HG02610 (cell line): ENCODE measurements around the gene RFC2.

Experiments
- ATAC-seq: cut with Tn5 transposase; IDR thresholded peaks from one replicate; pipeline ENCODE4 v1.9.1; 2021; ENCODE audit warnings: mild to moderate bottlenecking, moderate library complexity; ENCODE audit not compliant: unreplicated experiment

Gene RFC2

DNA sequence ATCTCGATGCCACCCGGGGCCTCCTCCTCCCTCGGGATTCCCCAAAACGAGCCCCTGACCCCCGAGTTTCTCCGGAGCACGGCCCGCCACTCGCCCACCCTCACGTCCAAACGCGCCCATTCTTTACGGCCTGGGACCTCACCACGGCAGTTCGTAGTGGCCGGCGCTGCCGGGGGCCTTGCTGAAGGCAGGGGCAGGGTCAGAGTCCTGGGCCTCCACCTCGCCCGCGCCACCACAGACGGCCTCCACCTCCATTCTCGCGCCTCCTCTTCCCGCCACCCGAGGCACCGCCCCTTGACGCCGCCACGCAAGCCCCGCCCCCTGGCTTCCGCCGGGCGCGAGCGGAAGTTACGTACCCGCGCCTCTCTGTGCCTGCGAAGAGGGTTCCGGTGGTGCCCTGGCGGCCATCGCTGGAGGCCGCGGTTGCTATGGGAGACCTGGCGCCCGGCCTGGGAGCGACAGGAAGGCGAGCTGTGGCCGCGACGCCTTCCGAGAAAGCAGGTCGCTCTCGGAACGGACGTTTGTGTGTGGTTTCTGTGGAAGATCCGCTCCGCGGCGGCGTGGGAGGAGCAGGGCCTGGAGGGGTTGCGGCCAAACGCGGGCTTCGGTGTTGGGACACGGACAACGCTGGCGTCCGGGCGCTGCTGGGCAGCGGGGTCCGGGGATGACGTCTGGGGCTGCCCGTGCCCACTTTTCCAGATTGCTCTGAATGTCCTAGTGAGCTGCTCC lies at the start of gene RFC2:
Gene RFC2, minus strand, starts transcription at position 271 of the 729 bp plus-strand sequence. Its CDS starts 16 bp downstream, at position 255.
- peak; percentile 96 for ATAC-seq

DNA sequence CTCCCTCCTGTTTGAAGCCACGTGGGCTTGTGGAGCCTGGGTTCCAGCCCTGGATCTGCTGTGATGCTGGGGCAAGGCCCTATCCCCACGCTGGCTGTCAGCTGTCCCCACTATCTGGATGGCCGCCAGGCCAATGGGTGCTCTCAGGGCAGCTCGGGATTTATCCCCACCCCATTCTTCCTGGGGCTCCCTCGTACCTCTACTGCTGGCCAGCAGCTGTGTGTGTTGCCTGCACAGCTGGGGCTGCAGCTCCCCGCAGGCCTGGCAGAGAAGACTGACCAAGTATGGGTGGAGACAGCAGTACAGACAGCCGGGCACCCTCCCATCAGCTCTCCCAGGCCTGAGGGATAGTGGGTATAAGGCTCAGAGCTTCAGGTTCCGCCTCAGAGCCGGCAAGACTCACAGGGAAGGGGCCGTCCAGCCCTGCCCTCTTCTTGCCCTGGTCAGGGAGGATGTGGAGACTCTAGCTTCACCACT lies 48.6 kb upstream of the RFC2 start:
- no peak for ATAC-seq

DNA sequence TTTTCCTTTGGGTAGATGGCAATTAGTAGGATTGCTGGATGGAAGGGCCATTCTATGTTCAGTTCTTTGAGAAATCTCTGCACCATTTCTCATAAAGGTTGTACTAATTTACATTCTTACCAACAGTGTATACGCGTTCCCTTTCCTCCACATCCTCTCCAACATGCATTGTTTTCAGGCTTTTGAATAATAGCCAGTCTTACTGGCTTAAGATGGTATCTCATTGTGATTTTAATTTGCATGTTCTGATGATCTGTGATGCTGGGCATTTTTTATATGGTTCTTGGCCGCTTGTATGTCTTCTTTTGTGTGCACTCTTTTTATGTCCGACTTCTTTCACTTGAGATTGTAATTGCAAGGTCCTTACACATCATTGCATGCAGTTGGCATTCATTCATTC lies 46.7 kb upstream of the RFC2 start:
- no peak for ATAC-seq

DNA sequence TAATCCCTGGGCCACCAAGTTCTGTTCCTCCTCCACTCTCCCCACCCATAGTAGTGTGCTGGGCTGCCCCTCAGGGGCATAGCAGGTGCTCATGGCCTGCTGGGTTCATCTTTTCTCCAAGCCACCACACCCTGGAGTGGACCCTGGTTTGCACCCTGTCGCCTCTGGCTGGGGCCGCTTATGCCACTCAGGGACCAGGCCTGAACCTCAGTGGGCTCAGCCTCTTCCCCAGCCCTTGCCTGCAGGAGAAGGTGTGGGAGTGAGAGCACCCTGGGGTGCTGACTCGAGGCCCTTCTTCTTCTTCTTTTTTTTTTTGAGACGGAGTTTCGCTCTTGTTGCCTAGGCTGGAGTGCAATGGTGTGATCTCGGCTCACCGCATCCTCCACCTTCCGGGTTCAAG lies 45.2 kb upstream of the RFC2 start:
- no peak for ATAC-seq

DNA sequence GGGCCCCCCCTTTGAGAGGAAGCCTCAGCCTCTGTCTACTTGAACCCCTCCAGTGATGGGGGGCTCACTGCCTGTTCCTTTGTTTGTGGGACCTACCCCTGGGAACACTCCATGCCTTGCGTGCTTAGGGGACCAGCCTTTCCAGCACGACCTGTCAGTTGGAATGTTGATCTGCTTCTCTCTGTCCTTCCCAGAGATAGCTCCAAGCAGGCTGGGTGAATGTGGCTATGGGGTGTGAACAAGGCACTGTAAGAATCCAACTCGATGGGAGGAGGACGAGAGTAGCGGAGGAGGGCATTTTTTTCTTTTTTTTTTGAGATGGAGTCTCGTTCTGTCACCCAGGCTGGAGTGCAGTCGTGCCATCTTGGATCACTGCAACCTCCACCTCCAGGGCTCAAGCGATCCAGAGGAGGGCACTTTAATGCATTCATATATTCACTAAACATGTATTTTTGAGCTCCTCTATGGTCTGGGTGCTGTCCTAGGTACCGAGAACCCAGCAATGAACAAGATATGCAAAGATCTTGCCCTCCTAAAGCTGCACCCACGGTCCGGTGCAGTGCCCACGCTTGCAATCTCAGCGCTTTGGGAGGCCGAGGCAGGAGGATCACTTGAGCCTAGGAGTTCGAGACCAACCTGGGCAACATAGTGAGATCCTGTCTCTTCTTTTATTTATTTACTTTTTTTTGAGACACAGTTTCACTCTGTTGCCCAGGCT lies 43.5 kb upstream of the RFC2 start:
- ATAC-seq: no peak

DNA sequence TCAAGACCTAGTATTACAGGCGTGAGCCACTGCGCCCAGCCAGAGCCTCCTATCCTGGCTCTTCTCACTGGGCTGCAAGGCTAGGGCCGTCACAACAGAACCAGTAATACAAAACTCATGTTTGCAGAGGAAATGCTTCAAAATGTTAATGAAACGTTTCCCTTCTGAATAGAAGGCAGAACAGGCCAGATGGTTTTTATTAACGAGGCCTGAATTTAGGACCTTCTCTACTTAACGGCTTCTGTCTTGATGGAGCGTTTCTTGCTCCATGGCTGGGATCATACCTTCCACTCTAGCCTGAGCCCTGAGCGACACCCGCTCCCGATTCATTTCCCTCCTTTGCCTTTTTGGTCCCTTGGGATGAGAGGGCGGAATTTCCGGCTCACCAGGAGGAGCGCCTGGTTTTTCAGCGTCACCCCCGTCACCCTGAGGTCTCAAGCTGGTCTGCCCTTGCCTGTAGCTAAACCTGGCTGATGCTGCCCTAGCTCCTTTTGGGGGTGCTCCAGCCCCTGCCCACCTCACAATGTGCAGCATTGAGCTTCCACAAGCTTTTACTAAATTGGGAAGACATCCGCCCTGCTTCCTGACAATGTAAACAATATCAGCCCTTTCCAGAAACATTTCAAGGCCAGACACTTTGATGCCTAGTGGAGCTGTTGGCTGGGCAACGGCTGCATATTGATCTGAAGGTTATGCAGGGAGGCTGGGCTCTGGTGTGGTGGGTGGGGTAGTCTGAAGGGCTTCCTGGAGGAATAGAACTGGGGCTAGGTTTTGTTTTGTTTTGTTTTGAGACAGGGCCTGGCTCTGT lies 40.2 kb upstream of the RFC2 start:
- ATAC-seq: no peak

DNA sequence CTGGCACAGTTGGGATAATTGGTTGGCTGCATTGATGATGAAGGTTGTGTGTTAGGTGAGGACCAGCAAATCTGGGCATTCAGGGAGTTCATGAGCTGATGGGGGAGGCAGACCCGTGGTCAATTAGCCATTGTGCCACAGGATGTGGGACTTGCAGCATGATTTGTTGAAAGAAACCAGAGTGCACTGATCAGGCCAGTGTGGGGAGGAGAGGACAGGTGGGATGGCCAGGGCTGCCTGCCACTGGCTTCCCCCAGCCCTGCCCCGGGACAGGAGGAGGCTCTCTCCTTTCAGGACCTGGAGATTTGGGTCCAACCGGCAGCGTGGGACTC lies 39.3 kb upstream of the RFC2 start:
- no peak for ATAC-seq

DNA sequence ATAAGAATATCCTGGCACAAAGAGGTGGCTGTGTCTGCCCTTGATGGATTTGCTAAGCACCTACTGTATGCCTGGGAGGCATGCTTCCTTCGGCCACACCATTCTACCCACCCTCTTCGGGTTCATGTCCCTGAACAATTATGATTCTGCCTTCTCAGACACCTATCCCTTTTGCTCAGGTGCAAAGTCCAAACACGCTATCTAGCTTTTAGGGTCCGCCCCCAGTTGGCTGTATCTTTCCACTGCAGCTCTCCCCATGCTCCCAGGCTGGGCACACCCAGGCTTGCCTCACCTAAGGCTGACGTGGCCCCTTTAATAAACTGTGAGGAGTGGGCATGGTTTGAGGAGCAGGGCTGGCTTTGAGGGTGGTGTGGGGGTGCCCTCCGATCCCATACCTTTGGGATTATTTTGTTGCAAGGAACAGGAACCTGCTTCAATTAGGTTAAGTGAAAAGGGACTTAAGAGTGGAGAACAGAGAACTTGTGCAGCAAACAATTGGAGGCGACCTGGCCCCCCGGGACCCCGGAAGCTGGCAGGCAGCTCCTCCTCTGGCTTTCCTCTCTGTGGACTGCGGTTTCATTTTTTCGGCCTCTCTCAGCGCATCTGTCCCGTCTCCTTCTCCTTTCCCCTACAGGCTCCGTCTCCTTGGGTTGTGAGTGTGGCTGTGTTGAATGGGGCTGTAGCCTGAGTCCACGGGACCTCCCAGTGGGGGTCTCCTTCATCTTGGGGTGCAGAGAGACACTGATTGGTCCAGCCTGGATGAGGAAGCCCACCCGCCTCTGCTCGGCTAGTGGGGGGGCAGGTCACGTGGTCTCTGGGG lies 38.8 kb upstream of the RFC2 start:
- no peak for ATAC-seq

DNA sequence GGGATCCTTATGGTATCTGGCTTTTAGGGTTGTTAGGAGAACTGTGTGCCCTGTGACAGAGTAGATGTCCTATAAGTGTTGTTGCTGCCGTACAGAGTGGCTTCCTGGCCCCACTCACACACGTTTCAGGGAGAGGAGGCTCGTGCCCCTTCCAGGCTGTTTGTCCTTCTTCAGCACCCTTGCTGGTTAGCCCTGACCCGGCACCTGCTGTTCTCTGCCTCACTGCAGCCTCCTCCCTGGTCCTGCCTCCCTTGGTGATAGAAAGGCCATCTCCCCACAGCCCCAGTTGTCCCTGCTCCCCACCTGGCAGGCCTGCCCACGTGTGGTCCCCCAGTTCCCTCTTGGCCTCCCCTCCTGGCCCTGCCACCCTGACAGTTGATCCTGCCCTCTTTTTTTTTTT lies 37.3 kb upstream of the RFC2 start:
- ATAC-seq: no peak

DNA sequence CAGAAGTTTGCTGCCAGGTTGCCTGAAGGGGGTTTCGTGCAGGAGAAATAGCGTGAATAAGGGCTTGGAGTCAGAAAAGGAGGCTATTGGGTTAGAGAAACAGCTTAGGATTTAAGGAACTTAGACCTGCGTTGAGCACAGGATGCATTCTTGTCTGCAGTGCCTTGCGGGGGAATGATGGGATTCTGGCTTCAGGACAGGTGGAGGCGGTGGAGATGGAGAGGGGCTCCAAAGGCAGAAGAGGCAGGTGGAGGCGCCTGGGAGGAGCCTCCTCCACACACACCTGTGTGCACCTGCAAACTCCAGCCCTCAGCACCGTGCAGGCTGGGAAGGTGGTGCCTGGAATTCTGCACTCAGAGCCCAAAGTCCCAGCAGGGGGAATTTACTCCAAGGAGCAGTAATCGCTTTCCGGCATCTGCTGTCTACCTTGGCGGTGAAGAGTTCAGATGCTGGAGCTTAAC lies 36.8 kb upstream of the RFC2 start:
- no peak for ATAC-seq

DNA sequence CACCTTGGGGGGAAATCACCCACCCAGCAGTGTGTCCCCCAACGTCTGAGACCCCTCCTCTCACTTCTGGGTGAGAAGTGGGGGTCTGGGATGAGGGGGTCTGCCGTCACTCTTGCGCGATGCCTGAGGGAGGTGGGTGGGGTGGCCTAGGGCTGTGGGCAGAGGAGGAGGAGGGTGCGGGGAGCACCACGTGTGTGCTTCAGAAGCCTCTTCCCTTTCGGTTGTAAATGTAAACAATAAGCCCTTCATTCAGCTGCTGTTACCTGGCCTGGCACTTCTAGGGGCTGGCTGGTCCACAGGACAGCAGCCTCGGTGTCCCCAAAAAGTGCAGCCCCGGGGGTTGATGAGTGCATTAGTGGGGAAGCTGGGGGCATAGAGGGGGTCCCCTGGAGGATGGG lies 36.4 kb upstream of the RFC2 start:
- ATAC-seq: no peak

DNA sequence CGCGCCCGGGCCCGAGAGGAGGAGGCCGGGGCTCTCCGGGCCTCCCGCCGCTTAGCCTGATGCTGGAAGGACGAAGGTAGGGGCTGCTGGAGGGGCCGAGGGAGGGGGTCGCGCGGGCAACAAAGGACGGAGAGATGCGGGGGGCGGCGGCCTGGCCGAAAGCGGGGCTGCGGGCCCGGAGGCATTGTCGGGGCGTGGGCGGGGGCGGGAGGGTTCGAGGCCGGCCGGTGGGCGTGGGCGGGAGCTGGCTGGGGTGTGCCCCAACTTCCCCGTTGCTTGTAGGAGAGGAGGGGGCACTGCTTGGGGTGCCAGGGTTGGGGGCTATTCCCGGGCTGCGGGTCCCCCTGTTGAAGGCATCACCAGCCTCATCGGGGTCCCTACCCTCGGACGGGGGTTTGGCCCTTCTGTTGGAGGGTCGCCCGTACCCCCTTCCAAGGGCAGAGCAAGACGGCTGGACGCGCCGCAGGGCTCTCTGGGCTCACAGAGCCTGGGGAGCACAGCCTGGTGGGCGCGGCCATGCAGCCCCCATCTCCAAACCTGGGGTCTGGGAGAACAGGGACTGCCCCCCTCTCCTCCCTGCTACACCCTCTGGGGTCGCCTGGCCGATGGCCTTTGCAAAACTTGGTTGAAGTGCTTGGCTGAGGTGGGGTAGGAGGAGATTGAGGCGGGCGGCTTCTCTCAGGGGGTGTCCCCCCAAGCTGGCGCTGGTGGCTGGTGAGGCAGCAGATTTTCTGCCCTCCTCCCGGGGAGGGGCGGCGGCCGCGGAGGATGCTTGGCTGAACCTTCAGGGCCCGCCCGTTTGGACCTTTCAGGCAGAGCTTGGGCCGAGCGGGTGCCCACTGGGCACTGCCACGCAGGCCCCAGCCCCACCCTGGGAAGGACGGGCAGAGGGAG lies 35.7 kb upstream of the RFC2 start:
- ATAC-seq: no peak

DNA sequence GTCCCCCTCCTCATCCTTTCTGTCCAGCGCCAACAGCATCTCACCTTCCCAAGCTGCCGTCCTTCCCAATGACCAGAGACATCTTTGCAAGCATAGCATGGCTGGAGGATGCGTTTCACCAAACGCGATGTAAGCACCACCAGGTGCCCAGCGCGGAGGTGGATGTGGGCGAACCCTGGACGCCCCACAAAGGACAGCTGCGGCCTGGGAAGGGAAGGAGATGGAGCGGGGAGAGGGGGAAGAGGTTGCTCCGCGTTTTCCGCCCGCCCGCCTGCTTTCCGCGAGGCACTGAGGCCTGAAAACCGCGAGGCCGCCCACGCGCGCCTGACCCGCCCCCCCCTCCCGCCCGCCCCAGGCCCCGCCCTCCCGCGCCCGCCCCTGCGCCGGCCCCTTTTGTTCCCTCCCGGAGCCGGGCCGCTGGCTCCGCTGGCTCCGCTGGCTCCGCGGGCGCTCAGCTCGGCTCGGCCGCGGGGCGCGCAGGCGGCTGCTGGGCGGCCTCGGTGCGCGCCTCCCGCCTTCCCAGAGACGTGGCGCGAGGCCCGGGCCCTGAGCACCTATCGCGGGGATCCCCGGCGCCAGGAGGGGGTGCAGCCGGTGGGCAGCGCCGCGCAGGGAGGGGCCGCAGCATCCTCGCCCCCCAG lies 34.9 kb upstream of the RFC2 start, which contains the start of gene CLIP2:
Gene CLIP2, plus strand, starts transcription at position 390 of the 641 bp plus-strand sequence. CDS start 28,140 bp downstream, outside the sequence.
- no peak for ATAC-seq

DNA sequence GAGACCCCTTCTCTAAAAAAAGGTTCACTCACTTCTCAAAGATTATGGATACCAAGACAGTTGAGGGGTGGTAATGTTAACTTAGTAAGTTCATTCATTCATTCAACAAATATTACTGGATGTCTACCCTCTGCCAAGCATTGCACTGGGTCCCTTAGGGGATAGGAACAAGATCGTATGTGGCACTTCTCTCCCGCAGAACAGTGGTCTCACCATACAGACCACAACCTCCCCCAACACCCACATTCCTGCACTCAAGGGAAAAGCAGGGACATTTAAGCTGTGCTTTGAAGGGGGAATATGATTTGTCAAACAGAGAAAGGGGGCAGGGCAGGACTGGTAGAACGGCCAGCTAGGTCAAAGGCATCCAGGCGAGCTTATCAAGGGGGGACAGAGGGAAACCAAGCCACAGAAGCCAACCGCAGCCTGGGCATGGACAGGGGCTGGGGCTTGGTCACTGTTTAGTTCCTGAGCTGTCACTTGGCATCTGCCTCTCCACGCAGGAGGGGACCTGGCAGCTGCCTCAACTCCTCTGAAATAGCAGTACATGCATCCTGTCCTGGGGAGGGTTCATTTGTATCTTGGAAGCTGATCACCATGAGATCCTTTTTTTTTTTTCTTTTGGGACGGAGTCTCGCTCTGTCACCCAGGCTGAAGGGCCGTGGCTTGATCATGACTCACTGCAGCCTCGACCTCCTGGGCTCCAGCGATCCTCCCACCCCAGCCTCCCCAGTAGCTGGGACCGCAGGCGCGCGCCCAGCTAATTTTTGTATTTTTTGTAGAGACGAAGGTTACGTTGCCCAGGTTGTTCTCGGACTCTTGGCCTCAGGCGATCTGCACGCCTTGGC lies 34.1 kb upstream of the RFC2 start:
- no peak for ATAC-seq

DNA sequence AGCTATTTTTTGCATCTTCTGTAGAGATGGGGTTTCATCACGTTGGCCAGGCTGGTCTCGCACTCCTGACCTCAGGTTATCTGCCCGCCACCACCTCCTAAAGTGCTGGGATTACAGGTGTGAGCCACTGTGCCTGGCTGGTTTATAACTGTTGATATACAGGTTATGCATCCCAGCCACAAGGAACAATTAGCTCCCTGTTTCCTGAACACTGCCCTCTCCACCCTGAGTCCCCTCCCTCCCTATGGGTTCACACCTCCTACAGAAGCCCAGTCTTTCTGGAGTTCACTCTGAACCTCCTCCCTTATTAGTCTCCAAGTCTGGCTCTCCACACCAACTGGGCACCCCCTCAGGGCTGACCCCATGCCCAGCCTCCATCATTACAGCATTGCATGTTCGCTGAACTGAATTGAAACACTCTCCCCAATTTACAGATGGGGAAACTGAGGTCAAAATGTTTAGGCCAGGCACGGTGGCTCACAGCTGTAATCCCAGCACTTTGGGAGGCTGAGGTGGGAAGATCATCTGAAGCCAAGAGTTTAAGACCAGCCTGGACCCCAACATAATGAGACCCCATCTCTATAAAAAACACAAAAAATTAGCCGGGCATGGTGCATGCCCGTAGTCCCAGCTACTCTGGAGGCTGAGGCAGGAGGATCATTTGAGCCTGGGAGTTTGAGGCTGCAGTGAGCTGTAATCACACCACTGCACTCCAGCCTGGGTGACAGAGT lies 33.3 kb upstream of the RFC2 start:
- ATAC-seq: no peak

DNA sequence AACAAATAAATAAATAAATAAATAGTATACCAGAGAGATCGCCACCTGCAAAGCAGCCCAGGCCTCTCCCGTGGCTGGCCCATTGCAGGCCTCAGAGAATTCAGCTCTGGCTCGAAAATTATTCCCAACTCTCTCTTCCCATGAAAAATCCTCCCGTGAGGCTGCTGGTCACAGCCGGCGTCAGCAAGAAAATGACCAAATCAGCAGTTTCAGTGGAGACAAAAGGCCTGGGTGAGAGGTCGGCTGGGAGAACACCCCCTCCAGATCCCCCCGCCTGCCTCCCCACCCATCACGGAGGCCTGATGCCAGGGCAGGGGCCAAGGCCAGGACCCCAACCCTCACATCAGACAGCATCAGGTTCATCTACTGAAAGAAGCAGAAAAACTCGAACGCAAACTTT lies 31.9 kb upstream of the RFC2 start:
- no peak for ATAC-seq

DNA sequence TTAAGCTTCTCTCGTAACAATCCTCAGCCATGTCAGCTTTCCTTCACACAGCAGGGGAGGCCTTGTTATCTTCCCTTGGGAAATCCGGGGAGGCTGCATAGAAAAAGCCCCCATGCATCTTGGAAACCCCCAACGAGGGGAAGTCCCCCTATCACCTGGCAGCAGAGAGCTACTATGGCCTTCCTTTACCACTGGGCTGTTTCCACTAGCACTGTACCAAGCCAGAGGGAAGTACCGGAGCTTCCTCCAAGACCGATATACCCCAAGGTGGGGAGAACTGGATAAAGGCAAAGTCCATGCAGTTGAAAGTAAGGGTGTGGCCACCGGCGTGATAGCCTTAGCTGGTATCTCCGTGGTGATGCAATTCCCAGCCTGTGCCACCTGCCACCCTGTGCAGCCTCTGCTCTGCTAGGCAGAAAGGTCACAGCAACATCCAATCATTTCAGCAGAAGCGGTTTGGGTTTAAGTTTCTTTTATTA lies 30.6 kb upstream of the RFC2 start:
- peak; percentile 53 for ATAC-seq
